ENCODE measurements around the gene KMT5B. TPM values are rescaled to one million over a fixed set of nuclear protein-coding genes. Genes with fewer than 3 reads are reported as not detected.
"Not testable (repeated sequence)": the region's sequence is repeated elsewhere in the genome, so short reads cannot be mapped to it uniquely, and the experiment has no call there.

Gene KMT5B
- total RNA-seq, 4 donors from 2014 or later = 27.2 to 40.5 (median 33.3) TPM

- TF ChIP-seq POLR2AphosphoS5 (IDR thresholded peaks at IDR 0.05) = no peak
- no peak for TF ChIP-seq POLR2A (IDR thresholded peaks at IDR 0.05)
- TF ChIP-seq, protein P1, sequence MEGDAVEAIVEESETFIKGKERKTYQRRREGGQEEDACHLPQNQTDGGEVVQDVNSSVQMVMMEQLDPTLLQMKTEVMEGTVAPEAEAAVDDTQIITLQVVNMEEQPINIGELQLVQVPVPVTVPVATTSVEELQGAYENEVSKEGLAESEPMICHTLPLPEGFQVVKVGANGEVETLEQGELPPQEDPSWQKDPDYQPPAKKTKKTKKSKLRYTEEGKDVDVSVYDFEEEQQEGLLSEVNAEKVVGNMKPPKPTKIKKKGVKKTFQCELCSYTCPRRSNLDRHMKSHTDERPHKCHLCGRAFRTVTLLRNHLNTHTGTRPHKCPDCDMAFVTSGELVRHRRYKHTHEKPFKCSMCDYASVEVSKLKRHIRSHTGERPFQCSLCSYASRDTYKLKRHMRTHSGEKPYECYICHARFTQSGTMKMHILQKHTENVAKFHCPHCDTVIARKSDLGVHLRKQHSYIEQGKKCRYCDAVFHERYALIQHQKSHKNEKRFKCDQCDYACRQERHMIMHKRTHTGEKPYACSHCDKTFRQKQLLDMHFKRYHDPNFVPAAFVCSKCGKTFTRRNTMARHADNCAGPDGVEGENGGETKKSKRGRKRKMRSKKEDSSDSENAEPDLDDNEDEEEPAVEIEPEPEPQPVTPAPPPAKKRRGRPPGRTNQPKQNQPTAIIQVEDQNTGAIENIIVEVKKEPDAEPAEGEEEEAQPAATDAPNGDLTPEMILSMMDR (IDR thresholded peaks at IDR 0.05) = no peak
- TF ChIP-seq EP300 (IDR thresholded peaks at IDR 0.05) = no peak
- no peak overlapping the region for H3K27ac ChIP-seq
Observed at GRCh38 chr11:68254421-68254820, 41.3 kb upstream of the KMT5B start.

GRCh38 chr11:68251765-68252164 is 38.7 kb upstream of the KMT5B start:
- H3K9me3 ChIP-seq = no peaks in the 10 kb centered on the region
- no peak overlapping the region for H3K4me3 ChIP-seq
- no peaks in the 10 kb centered on the region for H3K36me3 ChIP-seq
- no peak for TF ChIP-seq POLR2AphosphoS5 (IDR thresholded peaks at IDR 0.05)
- TF ChIP-seq, protein P1 (IDR thresholded peaks at IDR 0.05) = no peak
- TF ChIP-seq POLR2A (IDR thresholded peaks at IDR 0.05) = no peak
- TF ChIP-seq EP300 (IDR thresholded peaks at IDR 0.05) = no peak
- no peaks in the 10 kb centered on the region for H3K27me3 ChIP-seq
- WGBS = 74% methylated on average over 3 of the region's 3 CpGs
- H3K4me1 ChIP-seq = no peaks in the 10 kb centered on the region
- no peak overlapping the region for H3K27ac ChIP-seq
- no peak for DNase-seq (ENCODE audit: low spot score in 2 of 2)

More at GRCh38 chr11:68254421-68254820, 41.3 kb upstream of the KMT5B start:
- H3K36me3 ChIP-seq = no peaks in the 10 kb centered on the region
- WGBS = 100% methylated on average over 7 of the region's 14 CpGs
- no peaks in the 10 kb centered on the region for H3K9me3 ChIP-seq
- no peaks in the 10 kb centered on the region for H3K27me3 ChIP-seq
- no peak overlapping the region for H3K4me3 ChIP-seq
- H3K4me1 ChIP-seq = peaks cover 6% of the 10 kb centered on the region
- no peak for DNase-seq (ENCODE audit: low spot score in 2 of 2)

DNA sequence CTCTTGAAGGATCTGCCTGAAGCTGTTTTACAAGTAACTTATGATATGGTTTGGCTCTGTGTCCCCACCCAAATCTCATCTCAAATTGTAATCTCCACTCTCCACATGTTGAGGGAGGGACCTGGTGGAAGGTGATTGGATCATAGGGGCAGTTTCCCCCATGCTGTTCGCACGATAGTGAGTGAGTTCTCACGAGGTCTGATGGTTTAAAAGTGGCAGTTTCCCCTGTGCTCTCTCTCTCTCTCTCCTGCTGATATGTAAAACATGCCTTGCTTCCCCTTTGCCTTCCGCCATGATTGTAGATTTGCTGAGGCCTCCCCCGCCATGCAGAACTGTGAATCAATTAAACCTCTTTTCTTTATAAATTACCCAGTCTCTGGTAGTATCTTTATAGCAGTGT is 31.8 kb upstream of the KMT5B start:
- H3K9me3 ChIP-seq, H3K36me3 ChIP-seq: not testable (repeated sequence)
- WGBS = 86% methylated on average over 5 of the region's 5 CpGs

GRCh38 chr11:68243847-68244246 is 30.8 kb upstream of the KMT5B start:
- WGBS = 88% methylated on average over 1 of the region's 1 CpG
- DNase-seq (ENCODE audit: low spot score in 2 of 2) = peak in 1 of 2 donors; percentile 15
- not testable (repeated sequence) for H3K27ac ChIP-seq, H3K36me3 ChIP-seq, H3K4me1 ChIP-seq, H3K27me3 ChIP-seq, H3K9me3 ChIP-seq, H3K4me3 ChIP-seq

More for the DNA sequence above, 31.8 kb upstream of the KMT5B start:
- H3K27ac ChIP-seq; H3K4me3 ChIP-seq; DNase-seq (ENCODE audit: low spot score in 2 of 2); H3K27me3 ChIP-seq; H3K4me1 ChIP-seq: not testable (repeated sequence)

DNA sequence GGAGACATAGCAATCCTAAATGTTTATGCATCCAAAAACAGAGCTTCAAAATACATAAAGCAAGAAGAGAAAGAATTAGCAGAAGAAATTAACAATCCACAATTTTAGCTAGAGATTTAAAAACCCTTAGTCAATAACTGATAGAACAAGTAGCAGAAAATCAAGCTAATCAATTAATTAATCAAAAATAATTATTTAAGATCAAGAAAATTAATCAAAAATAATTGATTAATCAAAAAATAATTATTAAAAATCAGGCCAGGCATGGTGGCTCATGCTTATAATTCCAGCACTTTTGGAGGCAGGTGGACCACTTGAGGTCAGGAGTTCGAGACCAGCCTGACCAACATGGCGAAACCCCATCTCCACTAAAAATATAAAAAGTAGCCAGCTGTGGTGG is 29.5 kb upstream of the KMT5B start:
- Histone ChIP-seq H3K4me3 (no peak overlapping the region), H3K27me3 (peaks cover 4% of the 10 kb centered on the region), H3K4me1 (no peaks in the 10 kb centered on the region), H3K36me3 (no peaks in the 10 kb centered on the region), H3K9me3 (no peaks in the 10 kb centered on the region), H3K27ac (no peak overlapping the region)
- no peak for TF ChIP-seq EP300 (IDR thresholded peaks at IDR 0.05)
- TF ChIP-seq POLR2AphosphoS5 (IDR thresholded peaks at IDR 0.05) = no peak
- TF ChIP-seq POLR2A (IDR thresholded peaks at IDR 0.05) = no peak
- TF ChIP-seq, protein P1 (IDR thresholded peaks at IDR 0.05) = no peak
- DNase-seq (ENCODE audit: low spot score in 2 of 2) = no peak
- WGBS = 92% methylated on average over 2 of the region's 2 CpGs

DNA sequence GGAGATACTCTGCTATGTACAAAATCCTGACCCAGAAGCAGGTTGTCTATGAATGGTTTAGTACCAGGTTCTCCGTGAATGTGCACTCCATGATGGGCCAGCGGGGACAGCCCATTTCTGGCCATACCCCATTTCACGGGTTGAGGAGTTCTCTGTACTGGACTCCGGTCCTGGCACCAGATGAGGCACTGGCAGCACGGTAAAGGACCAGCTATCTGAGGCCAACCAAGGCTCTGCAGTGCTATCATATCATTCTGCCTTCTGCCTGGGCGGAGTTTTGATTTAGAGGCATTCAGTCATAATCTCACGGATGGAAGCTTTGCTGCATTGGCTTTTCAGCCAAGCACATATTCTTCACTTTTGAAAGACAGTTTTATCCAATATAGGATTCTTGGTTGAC is 18.5 kb upstream of the KMT5B start:
- 86% methylated on average over 7 of the region's 7 CpGs for WGBS
- peak in 1 of 2 donors; percentile 31 for DNase-seq (ENCODE audit: low spot score in 2 of 2)

More for the DNA sequence above, 18.5 kb upstream of the KMT5B start:
- H3K36me3 ChIP-seq = no peaks in the 10 kb centered on the region
- no peak overlapping the region for H3K27ac ChIP-seq
- no peak overlapping the region for H3K4me3 ChIP-seq
- no peaks in the 10 kb centered on the region for H3K9me3 ChIP-seq
- H3K4me1 ChIP-seq = no peaks in the 10 kb centered on the region
- no peak for TF ChIP-seq EP300 (IDR thresholded peaks at IDR 0.05)
- TF ChIP-seq, protein P1 (IDR thresholded peaks at IDR 0.05) = no peak
- peaks cover 9% of the 10 kb centered on the region for H3K27me3 ChIP-seq
